PC-9 (cell line): ENCODE measurements around the gene ARIH2. TPM values are rescaled to one million over a fixed set of nuclear protein-coding genes. Genes with fewer than 3 reads are reported as not detected.

Experiments used
- BruUV-seq: library from RNA; stranded (reverse); fragments of 400-500 nt; replicated peaks from 2 replicates; lab custom pipeline; 2021; lab: Mats Ljungman, UMichigan
- CTCF ChIA-PET: fragments of 300-600 bp; sonication (Branson Sonifier 250); formaldehyde crosslinking; loops from one replicate; lab custom pipeline; 2022; ENCODE audit warnings: antibody characterized with exemption; lab: Charles Lee
- POLR2A ChIA-PET: fragments of 300-600 bp; sonication (Branson Sonifier 250); formaldehyde crosslinking; loops from one replicate; lab custom pipeline; 2022; ENCODE audit warnings: antibody characterized with exemption; ENCODE audit not compliant: unreplicated experiment; lab: Charles Lee
- DNase-seq, 2 experiments: peaks; one replicate each; pipeline versions ENCODE4 v3.0.0 to v3.0.0-alpha.2; 2015 to 2022; ENCODE audit warnings: mixed read lengths in 1 of 2
- H2AFZ ChIP-seq: fragments of 200-600 bp; sonication (generic); 2 replicates; pipeline ENCODE4 v1.8.1; 2017; ENCODE audit warnings: antibody characterized with exemption
- H3F3A ChIP-seq: fragments of 200-600 bp; sonication (generic); 2 replicates; pipeline ENCODE4 v1.8.1; 2017; ENCODE audit warnings: antibody characterized with exemption, mild to moderate bottlenecking, low read depth; ENCODE audit not compliant: insufficient read depth
- H3K27ac ChIP-seq: fragments of 200-600 bp; sonication (generic); 2 replicates; pipeline ENCODE4 v1.6.1; 2016; ENCODE audit warnings: mixed run types
- H3K27me3 ChIP-seq: fragments of 200-600 bp; sonication (generic); 2 replicates; pipeline ENCODE4 v1.6.1; 2016; ENCODE audit warnings: low read depth, mixed run types; ENCODE audit not compliant: insufficient read depth
- H3K36me3 ChIP-seq: fragments of 200-600 bp; sonication (generic); 2 replicates; pipeline ENCODE4 v1.6.1; 2016; ENCODE audit warnings: low read depth, mixed run types
- H3K4me1 ChIP-seq: fragments of 200-600 bp; sonication (generic); replicated peaks from 2 replicates; pipeline ENCODE4 v1.6.1; 2016; ENCODE audit warnings: mixed run types; ENCODE audit not compliant: insufficient read depth
- H3K4me2 ChIP-seq: fragments of 200-600 bp; sonication (generic); 2 replicates; pipeline ENCODE4 v1.6.1; 2017; ENCODE audit warnings: mixed run types
- H3K4me3 ChIP-seq: fragments of 200-600 bp; sonication (generic); 2 replicates; pipeline ENCODE4 v1.6.1; 2016; ENCODE audit warnings: mixed run types
- H3K79me2 ChIP-seq: fragments of 200-600 bp; sonication (generic); 2 replicates; pipeline ENCODE4 v1.6.1; 2017; ENCODE audit warnings: low read depth, mixed run types
- H3K9me2 ChIP-seq: fragments of 200-600 bp; sonication (generic); 2 replicates; pipeline ENCODE4 v1.8.1; 2017; ENCODE audit warnings: mild to moderate bottlenecking; ENCODE audit not compliant: insufficient read depth
- H3K9me3 ChIP-seq: fragments of 200-600 bp; sonication (generic); 2 replicates; pipeline ENCODE4 v1.8.1; 2016; ENCODE audit warnings: low read depth; ENCODE audit not compliant: insufficient read depth
- H4K20me1 ChIP-seq: fragments of 200-600 bp; sonication (generic); 2 replicates; pipeline ENCODE4 v1.8.1; 2017; ENCODE audit not compliant: insufficient read depth
- CTCF ChIP-seq: fragments of 200-600 bp; sonication (generic); conservative IDR thresholded peaks from 2 replicates; pipeline ENCODE4 v1.6.1; 2017; ENCODE audit warnings: mixed run types, antibody characterized with exemption, mild to moderate bottlenecking, moderate library complexity
- EZH2 ChIP-seq: fragments of 200-600 bp; sonication (generic); IDR thresholded peaks from 2 replicates; pipeline ENCODE4 v1.8.0; 2017; ENCODE audit warnings: antibody characterized with exemption, low read depth
- intact Hi-C: fragments of 100-400 bp; cut with micrococcal nuclease; formaldehyde crosslinking; loops from one replicate; pipeline ENCODE4 v1.10.0; 2022; ENCODE audit not compliant: unreplicated experiment
- total RNA-seq: library from RNA; stranded (reverse); gene quantifications from 2 replicates; pipeline ENCODE4 v1.2.3, GENCODE V29; 2021

Gene ARIH2
- total RNA-seq, 1 experiment from 2014 or later: 86.1 TPM

- TF ChIP-seq EZH2 (no peak), CTCF (no peak)
- no TSS peak for BruUV-seq
- Histone ChIP-seq H3K4me1 (no peaks in the 10 kb centered on the region), H2AFZ (no peak overlapping the region), H3K27ac (0 out of 2 replicates have a peak overlapping the region, but pooled peaks have one; percentile 19), H3K4me3 (no peak overlapping the region), H3K9me3 (no peaks in the 10 kb centered on the region), H3K9me2 (no peaks in the 10 kb centered on the region), H3K27me3 (no peaks in the 10 kb centered on the region), H3K79me2 (peaks cover 46% of the 10 kb centered on the region; the same call in 1 of the 2 replicates), H3K4me2 (no peak overlapping the region), H3F3A (peaks cover 21% of the 10 kb centered on the region; the same call in 1 of the 2 replicates), H3K36me3 (0 out of 2 replicates have a peak, but pooled peaks cover 3% of the 10 kb centered on the region), H4K20me1 (peaks cover 22% of the 10 kb centered on the region; the same call in 1 of the 2 replicates)
- no peak for DNase-seq
- CTCF ChIA-PET: interaction anchor here (0.6 to 1.3 kb wide), 2 partner anchors 55 to 514 kb away, joined by 3 read pairs; no protein-coding TSS in a partner anchor
- intact Hi-C loops: loop anchor here (10.0 kb wide), 1 partner anchor 205 kb away; no protein-coding TSS in a partner anchor
- POLR2A ChIA-PET: no interaction called here
Observed at GRCh38 chr3:48950051-48950450, 31.4 kb downstream of the ARIH2 start.

GRCh38 chr3:48951764-48952163 lies 33.1 kb downstream of the ARIH2 start:
- Histone ChIP-seq H3K4me3 (no peak overlapping the region), H3K4me1 (no peaks in the 10 kb centered on the region), H3K27ac (no peak overlapping the region), H3K79me2 (peaks cover 41% of the 10 kb centered on the region; the same call in 1 of the 2 replicates), H3K9me3 (no peaks in the 10 kb centered on the region), H3K9me2 (no peaks in the 10 kb centered on the region), H3K4me2 (no peak overlapping the region), H2AFZ (no peak overlapping the region), H4K20me1 (peaks cover 22% of the 10 kb centered on the region; the same call in 1 of the 2 replicates), H3K36me3 (0 out of 2 replicates have a peak, but pooled peaks cover 3% of the 10 kb centered on the region), H3K27me3 (no peaks in the 10 kb centered on the region), H3F3A (peaks cover 21% of the 10 kb centered on the region; the same call in 1 of the 2 replicates)
- BruUV-seq: no TSS peak
- ChIA-PET POLR2A (no interaction called here), CTCF (interaction anchor here (0.6 kb wide), 2 partner anchors 23 to 677 kb away, joined by 3 to 5 read pairs; no protein-coding TSS in a partner anchor)
- no peak for DNase-seq
- intact Hi-C loops: loop anchor here (10.0 kb wide), 1 partner anchor 207 kb away; no protein-coding TSS in a partner anchor
- TF ChIP-seq CTCF: no peak
- TF ChIP-seq EZH2: no peak

- Histone ChIP-seq H2AFZ (no peak overlapping the region), H3K9me2 (no peaks in the 10 kb centered on the region), H3K9me3 (no peaks in the 10 kb centered on the region), H3K36me3 (0 out of 2 replicates have a peak, but pooled peaks cover 3% of the 10 kb centered on the region), H3K27me3 (no peaks in the 10 kb centered on the region), H3K4me2 (no peak overlapping the region), H3K4me1 (no peaks in the 10 kb centered on the region), H4K20me1 (peaks cover 22% of the 10 kb centered on the region; the same call in 1 of the 2 replicates), H3K27ac (no peak overlapping the region), H3K4me3 (no peak overlapping the region), H3K79me2 (peaks cover 38% of the 10 kb centered on the region; the same call in 1 of the 2 replicates), H3F3A (peaks cover 21% of the 10 kb centered on the region; the same call in 1 of the 2 replicates)
- TF ChIP-seq EZH2: no peak
- TF ChIP-seq CTCF: peak; percentile 39; the same call in 1 of the 2 replicates
- BruUV-seq: no TSS peak
- ChIA-PET POLR2A (no interaction called here), CTCF (interaction anchor here (0.6 kb wide), 3 partner anchors 24 to 678 kb away, joined by 3 to 8 read pairs (median 5); no protein-coding TSS in a partner anchor)
- DNase-seq: peak in 1 of 2 experiments; percentile 32
- intact Hi-C loops: loop anchor here (10.0 kb wide), 1 partner anchor 208 kb away; no protein-coding TSS in a partner anchor
Observed at GRCh38 chr3:48952510-48953118, 34.0 kb downstream of the ARIH2 start.
